GM21576 (cell line): ENCODE data around the gene ZDHHC18.
"Not testable (repeated sequence)": the region's sequence is repeated elsewhere in the genome, so short reads cannot be mapped to it uniquely, and the experiment has no call there.

Experiments
- ATAC-seq: cut with Tn5 transposase; IDR thresholded peaks from one replicate; pipeline ENCODE4 v1.9.1; 2021; ENCODE audit warnings: mild to moderate bottlenecking, moderate library complexity; ENCODE audit not compliant: unreplicated experiment

ZDHHC18 gene

GRCh38 chr1:26791148-26791547 is 35.3 kb upstream of the ZDHHC18 start:
- ATAC-seq, result no peak

GRCh38 chr1:26791626-26792025 is 34.9 kb upstream of the ZDHHC18 start:
- ATAC-seq, result no peak

GRCh38 chr1:26792924-26793323 is 33.6 kb upstream of the ZDHHC18 start:
- ATAC-seq, result no peak

- no peak for ATAC-seq
Observed at GRCh38 chr1:26794391-26794790, 32.1 kb upstream of the ZDHHC18 start.

- ATAC-seq, result no peak
Observed at GRCh38 chr1:26797627-26798026, 28.9 kb upstream of the ZDHHC18 start.

GRCh38 chr1:26799479-26800142 is 26.9 kb upstream of the ZDHHC18 start:
- no peak for ATAC-seq

- ATAC-seq, result not testable (repeated sequence)
Observed at GRCh38 chr1:26803932-26804331, 22.6 kb upstream of the ZDHHC18 start.

- ATAC-seq, result not testable (repeated sequence)
Observed at GRCh38 chr1:26810105-26810504, 16.4 kb upstream of the ZDHHC18 start.

- ATAC-seq, result no peak
Observed at GRCh38 chr1:26811057-26811456, 15.4 kb upstream of the ZDHHC18 start.

- ATAC-seq, result no peak
Observed at GRCh38 chr1:26811708-26812107, 14.8 kb upstream of the ZDHHC18 start.

GRCh38 chr1:26814377-26814776 is 12.1 kb upstream of the ZDHHC18 start:
- ATAC-seq, result no peak

- no peak for ATAC-seq
Observed at GRCh38 chr1:26814893-26815292, 11.6 kb upstream of the ZDHHC18 start.

GRCh38 chr1:26820784-26821269 is 5.7 kb upstream of the ZDHHC18 start:
- peak; percentile 81 for ATAC-seq

GRCh38 chr1:26822737-26823395 is 3.6 kb upstream of the ZDHHC18 start:
- no peak for ATAC-seq

GRCh38 chr1:26824731-26825130 is 1.8 kb upstream of the ZDHHC18 start:
- ATAC-seq, result no peak

- no peak for ATAC-seq
Observed at GRCh38 chr1:26827106-26827604, 667 bp downstream of the ZDHHC18 start.

GRCh38 chr1:26827663-26828062 is 1.2 kb downstream of the ZDHHC18 start:
- ATAC-seq, result no peak

GRCh38 chr1:26828411-26828991 is 2.0 kb downstream of the ZDHHC18 start:
- no peak for ATAC-seq

GRCh38 chr1:26829184-26829911 is 2.9 kb downstream of the ZDHHC18 start:
- ATAC-seq, result no peak

GRCh38 chr1:26831059-26831458 is 4.6 kb downstream of the ZDHHC18 start:
- no peak for ATAC-seq

GRCh38 chr1:26831546-26832248 is 5.2 kb downstream of the ZDHHC18 start:
- ATAC-seq, result no peak
